Dendritic cell treated with granulocyte-macrophage colony-stimulating factor and Interleukin-4, amounts not matched to agents 40 ng/mL and 50 ng/mL, for 4 days (primary cell): Measurements from ENCODE around the gene SPRED2.

Source experiments
- H3K27ac Mint-ChIP-seq: one replicate; pipeline ENCODE4 v1.8.0; 2022; ENCODE audit warnings: mild to moderate bottlenecking, mixed read lengths
- H3K27me3 Mint-ChIP-seq: one replicate; pipeline ENCODE4 v1.8.0; 2022; ENCODE audit warnings: mild to moderate bottlenecking, mixed read lengths
- H3K36me3 Mint-ChIP-seq: one replicate; pipeline ENCODE4 v1.8.0; 2022; ENCODE audit warnings: low read depth, mixed read lengths
- H3K4me1 Mint-ChIP-seq: one replicate; pipeline ENCODE4 v1.8.0; 2022; ENCODE audit warnings: low read depth, mixed read lengths
- H3K4me3 Mint-ChIP-seq: one replicate; pipeline ENCODE4 v1.8.0; 2022; ENCODE audit warnings: mild to moderate bottlenecking, moderate library complexity, mixed read lengths
- H3K9me3 Mint-ChIP-seq: one replicate; pipeline ENCODE4 v1.8.0; 2022; ENCODE audit warnings: mixed read lengths
- intact Hi-C: fragments of 100-400 bp; cut with micrococcal nuclease; formaldehyde crosslinking; loops from one replicate; pipeline ENCODE4 v1.15.0; 2022

Gene SPRED2

GRCh38 chr2:65435625-65436168, 3.3 kb upstream of the SPRED2 start:
- Mint-ChIP-seq H3K36me3 (peaks cover 29% of the 10 kb centered on the region), H3K27me3 (peaks cover 49% of the 10 kb centered on the region), H3K4me1 (peaks cover 13% of the 10 kb centered on the region), H3K4me3 (peak overlapping the region; percentile 85), H3K27ac (peak overlapping the region; percentile 87), H3K9me3 (no peaks in the 10 kb centered on the region)
- intact Hi-C loops: loop anchor here (5.0 kb wide), 1 partner anchor 117 kb away; no protein-coding TSS in a partner anchor

- Mint-ChIP-seq H3K27ac (no peak overlapping the region), H3K9me3 (no peaks in the 10 kb centered on the region), H3K27me3 (peaks cover 52% of the 10 kb centered on the region), H3K4me3 (no peak overlapping the region), H3K4me1 (peaks cover 21% of the 10 kb centered on the region), H3K36me3 (peaks cover 29% of the 10 kb centered on the region)
- intact Hi-C loops: loop anchor here (5.0 kb wide), 2 partner anchors 118 to 157 kb away; no protein-coding TSS in a partner anchor
These were observed 2.3 kb upstream of the SPRED2 start for GRCh38 chr2:65434592-65435241.

- Mint-ChIP-seq H3K36me3 (peaks cover 29% of the 10 kb centered on the region), H3K27ac (peak overlapping the region; percentile 87), H3K4me3 (peak overlapping the region; percentile 87), H3K9me3 (no peaks in the 10 kb centered on the region), H3K27me3 (peaks cover 40% of the 10 kb centered on the region), H3K4me1 (peaks cover 21% of the 10 kb centered on the region)
- intact Hi-C loops: loop anchor here (5.0 kb wide), 1 partner anchor 154 kb away; no protein-coding TSS in a partner anchor
These were observed 775 bp downstream of the SPRED2 start for GRCh38 chr2:65431421-65432226.

- peak overlapping the region; percentile 87 for H3K4me3 Mint-ChIP-seq
- peaks cover 22% of the 10 kb centered on the region for H3K36me3 Mint-ChIP-seq
- peak overlapping the region; percentile 87 for H3K27ac Mint-ChIP-seq
- peaks cover 39% of the 10 kb centered on the region for H3K27me3 Mint-ChIP-seq
- intact Hi-C loops: loop anchor here (5.0 kb wide), 1 partner anchor 154 kb away; no protein-coding TSS in a partner anchor
- H3K9me3 Mint-ChIP-seq: no peaks in the 10 kb centered on the region
- peaks cover 21% of the 10 kb centered on the region for H3K4me1 Mint-ChIP-seq
These were observed 1.6 kb downstream of the SPRED2 start for GRCh38 chr2:65430603-65431420.

- H3K9me3 Mint-ChIP-seq: no peaks in the 10 kb centered on the region
- H3K27me3 Mint-ChIP-seq: peaks cover 39% of the 10 kb centered on the region
- intact Hi-C loops: loop anchor here (5.0 kb wide), 1 partner anchor 153 kb away; no protein-coding TSS in a partner anchor
- H3K36me3 Mint-ChIP-seq: peaks cover 21% of the 10 kb centered on the region
- H3K4me1 Mint-ChIP-seq: peaks cover 15% of the 10 kb centered on the region
- H3K27ac Mint-ChIP-seq: peak overlapping the region; percentile 87
- H3K4me3 Mint-ChIP-seq: peak overlapping the region; percentile 87
These were observed 2.4 kb downstream of the SPRED2 start for GRCh38 chr2:65429786-65430602.

GRCh38 chr2:65427532-65427931, 4.9 kb downstream of the SPRED2 start:
- H3K4me3 Mint-ChIP-seq: no peak overlapping the region
- H3K27me3 Mint-ChIP-seq: peaks cover 37% of the 10 kb centered on the region
- H3K9me3 Mint-ChIP-seq: no peaks in the 10 kb centered on the region
- H3K27ac Mint-ChIP-seq: no peak overlapping the region
- intact Hi-C loops: no loop called here
- peaks cover 8% of the 10 kb centered on the region for H3K4me1 Mint-ChIP-seq
- peaks cover 13% of the 10 kb centered on the region for H3K36me3 Mint-ChIP-seq

- H3K4me3 Mint-ChIP-seq: no peak overlapping the region
- peaks cover 16% of the 10 kb centered on the region for H3K4me1 Mint-ChIP-seq
- peaks cover 32% of the 10 kb centered on the region for H3K27me3 Mint-ChIP-seq
- intact Hi-C loops: no loop called here
- H3K27ac Mint-ChIP-seq: no peak overlapping the region
- H3K36me3 Mint-ChIP-seq: no peaks in the 10 kb centered on the region
- H3K9me3 Mint-ChIP-seq: no peaks in the 10 kb centered on the region
These were observed 7.1 kb downstream of the SPRED2 start for GRCh38 chr2:65425276-65425675.

GRCh38 chr2:65424391-65424790, 8.0 kb downstream of the SPRED2 start:
- intact Hi-C loops: loop anchor here (5.0 kb wide), 1 partner anchor 37 kb away; no protein-coding TSS in a partner anchor
- Mint-ChIP-seq H3K4me1 (peaks cover 13% of the 10 kb centered on the region), H3K4me3 (no peak overlapping the region)

GRCh38 chr2:65421432-65421748, 11.0 kb downstream of the SPRED2 start:
- H3K4me1 Mint-ChIP-seq: peaks cover 13% of the 10 kb centered on the region
- no peak overlapping the region for H3K27ac Mint-ChIP-seq
- intact Hi-C loops: loop anchor here (5.0 kb wide), 1 partner anchor 34 kb away; no protein-coding TSS in a partner anchor
- H3K9me3 Mint-ChIP-seq: no peaks in the 10 kb centered on the region
- no peak overlapping the region for H3K4me3 Mint-ChIP-seq
- H3K36me3 Mint-ChIP-seq: no peaks in the 10 kb centered on the region
- H3K27me3 Mint-ChIP-seq: peaks cover 28% of the 10 kb centered on the region

More at GRCh38 chr2:65424391-65424790, 8.0 kb downstream of the SPRED2 start:
- peaks cover 26% of the 10 kb centered on the region for H3K27me3 Mint-ChIP-seq
- H3K36me3 Mint-ChIP-seq: no peaks in the 10 kb centered on the region
- no peaks in the 10 kb centered on the region for H3K9me3 Mint-ChIP-seq
- H3K27ac Mint-ChIP-seq: no peak overlapping the region

GRCh38 chr2:65420712-65421431, 11.5 kb downstream of the SPRED2 start:
- Mint-ChIP-seq H3K27ac (peak overlapping the region; percentile 53), H3K27me3 (peaks cover 28% of the 10 kb centered on the region), H3K4me1 (peaks cover 13% of the 10 kb centered on the region), H3K9me3 (no peaks in the 10 kb centered on the region), H3K36me3 (no peaks in the 10 kb centered on the region), H3K4me3 (peak overlapping the region; percentile 38)
- intact Hi-C loops: loop anchor here (5.0 kb wide), 1 partner anchor 34 kb away; no protein-coding TSS in a partner anchor

- Mint-ChIP-seq H3K4me1 (peaks cover 13% of the 10 kb centered on the region), H3K9me3 (no peaks in the 10 kb centered on the region), H3K27me3 (peaks cover 16% of the 10 kb centered on the region), H3K36me3 (no peaks in the 10 kb centered on the region), H3K27ac (no peak overlapping the region), H3K4me3 (no peak overlapping the region)
- intact Hi-C loops: no loop called here
These were observed 14.8 kb downstream of the SPRED2 start for GRCh38 chr2:65417509-65418085.

GRCh38 chr2:65416945-65417344, 15.5 kb downstream of the SPRED2 start:
- peaks cover 13% of the 10 kb centered on the region for H3K27me3 Mint-ChIP-seq
- no peak overlapping the region for H3K4me3 Mint-ChIP-seq
- intact Hi-C loops: no loop called here
- no peaks in the 10 kb centered on the region for H3K36me3 Mint-ChIP-seq
- no peak overlapping the region for H3K27ac Mint-ChIP-seq
- peaks cover 10% of the 10 kb centered on the region for H3K4me1 Mint-ChIP-seq
- H3K9me3 Mint-ChIP-seq: no peaks in the 10 kb centered on the region
